Naive thymus-derived CD4-positive, alpha-beta T cell (primary cell): Measurements from ENCODE around the gene SLC66A2. TPM values are rescaled to one million over a fixed set of nuclear protein-coding genes. Genes with fewer than 3 reads are reported as not detected.

Source experiments
- ATAC-seq: fragments of 150-1000 bp; cut with Tn5 transposase; 2 replicates; pipeline ENCODE4 v1.10.0; 2021; ENCODE audit warnings: mild to moderate bottlenecking, moderate library complexity
- CTCF ChIA-PET: fragments of 350-600 bp; sonication (Branson Sonifier 250); formaldehyde crosslinking; loops from one replicate; lab custom pipeline; 2021; ENCODE audit warnings: antibody characterized with exemption; lab: Charles Lee
- POLR2A ChIA-PET: fragments of 350-600 bp; sonication (Branson Sonifier 250); formaldehyde crosslinking; loops from one replicate; lab custom pipeline; 2021; ENCODE audit warnings: antibody characterized with exemption, inconsistent platforms; lab: Charles Lee
- DNase-seq, 9 donors: peaks; one replicate each; pipeline versions ENCODE4 v3.0.0 to v3.0.0-alpha.2; 2020 to 2022; ENCODE audit warnings: mixed read lengths in 1 of 9
- H3K27ac ChIP-seq: one replicate; pipeline ENCODE4 v1.7.0; 2013; ENCODE audit warnings: mild to moderate bottlenecking, low read depth, low read length, moderate library complexity
- H3K27me3 ChIP-seq, 2 donors: one replicate each; pipeline ENCODE4 v1.7.0; 2013; ENCODE audit warnings: low read length in 2 of 2, mild to moderate bottlenecking in 2 of 2, moderate library complexity in 2 of 2; ENCODE audit not compliant: control insufficient read depth in 2 of 2, insufficient read depth in 2 of 2
- H3K36me3 ChIP-seq, 3 experiments: 1 replicate in 2 of 3; 2 replicates in 1 of 3; pipeline ENCODE4 v1.7.0; 2013; ENCODE audit warnings: low read length in 3 of 3, mild to moderate bottlenecking in 3 of 3, moderate library complexity in 1 of 3; ENCODE audit not compliant: insufficient read depth in 3 of 3, control insufficient read depth in 2 of 3
- H3K4me1 ChIP-seq, 2 donors: one replicate each; pipeline ENCODE4 v1.7.0; 2013; ENCODE audit warnings: low read length in 2 of 2, mild to moderate bottlenecking in 2 of 2, moderate library complexity in 1 of 2; ENCODE audit not compliant: control insufficient read depth in 2 of 2, insufficient read depth in 2 of 2
- H3K4me3 ChIP-seq: 2 replicates; pipeline ENCODE4 v1.7.0; 2013; ENCODE audit warnings: mild to moderate bottlenecking, low read length
- H3K9me3 ChIP-seq, 3 experiments: 1 replicate in 2 of 3; 2 replicates in 1 of 3; pipeline ENCODE4 v1.7.0; 2013; ENCODE audit warnings: low read length in 3 of 3; ENCODE audit not compliant: control insufficient read depth in 2 of 3
- H3K27ac Mint-ChIP-seq, 9 donors: one replicate each; pipeline ENCODE4 v1.8.0; 2020 to 2022; ENCODE audit warnings: mixed read lengths in 9 of 9, mild to moderate bottlenecking in 8 of 9, moderate library complexity in 5 of 9, inconsistent platforms in 2 of 9
- H3K27me3 Mint-ChIP-seq, 5 donors: one replicate each; pipeline ENCODE4 v1.8.0; 2021 to 2022; ENCODE audit warnings: mixed read lengths in 5 of 5, mild to moderate bottlenecking in 1 of 5
- H3K36me3 Mint-ChIP-seq, 5 donors: one replicate each; pipeline ENCODE4 v1.8.0; 2020 to 2022; ENCODE audit warnings: mixed read lengths in 5 of 5, mild to moderate bottlenecking in 3 of 5, inconsistent platforms in 1 of 5
- H3K4me1 Mint-ChIP-seq, 7 donors: one replicate each; pipeline ENCODE4 v1.8.0; 2020 to 2022; ENCODE audit warnings: mixed read lengths in 7 of 7, mild to moderate bottlenecking in 3 of 7, inconsistent platforms in 1 of 7
- H3K4me3 Mint-ChIP-seq, 10 donors: one replicate each; pipeline ENCODE4 v1.8.0; 2020 to 2022; ENCODE audit warnings: mild to moderate bottlenecking in 10 of 10, mixed read lengths in 10 of 10, moderate library complexity in 6 of 10, inconsistent platforms in 2 of 10
- H3K9me3 Mint-ChIP-seq, 11 donors: one replicate each; pipeline ENCODE4 v1.8.0; 2020 to 2022; ENCODE audit warnings: mixed read lengths in 11 of 11, mild to moderate bottlenecking in 4 of 11, inconsistent platforms in 1 of 11, moderate library complexity in 1 of 11
- intact Hi-C, 2 donors: fragments of 100-400 bp; cut with micrococcal nuclease; formaldehyde crosslinking; loops; one replicate each; pipeline ENCODE4 v1.15.1; 2023
- polyA plus RNA-seq, 2 donors: library from polyadenylated mRNA; unstranded; fragments of 300-500 nt; fragmentation: Illumina TruSeq; gene quantifications; one replicate each; pipeline ENCODE4 v1.2.3, GENCODE V29; 2021
- total RNA-seq, 6 experiments: library from RNA in 5 of 6; stranded (reverse) in 5 of 6; gene quantifications; 1 replicate in 5 of 6; 2 replicates in 1 of 6; pipeline ENCODE4 v1.2.3 and lab custom pipeline; 2021 to 2026

Gene SLC66A2
- total and polyA plus RNA-seq, 7 experiments from 2014 or later = 14.9 to 106 (median 34.1) TPM

- peaks cover 4 to 45% (median 17%) of the 10 kb centered on the region in 5 donors for H3K36me3 Mint-ChIP-seq
- Histone ChIP-seq H3K4me3 (no peak overlapping the region), H3K27ac (no peak overlapping the region), H3K27me3 (no peaks in the 10 kb centered on the region), H3K9me3 (no peaks in the 10 kb centered on the region), H3K4me1 (peaks cover 0 to 19% of the 10 kb centered on the region in 2 donors), H3K36me3 (peaks cover 0 to 40% (median 0%) of the 10 kb centered on the region in 3 experiments)
- no peaks in the 10 kb centered on the region for H3K27me3 Mint-ChIP-seq
- no peak for ATAC-seq
- H3K4me1 Mint-ChIP-seq = peaks cover 16 to 29% (median 22%) of the 10 kb centered on the region in 7 donors
- CTCF ChIA-PET = interaction anchor here (1.4 kb wide), 1 partner anchor 13 kb away, joined by 3 read pairs; no protein-coding TSS in a partner anchor
- peaks cover 0 to 1% (median 0%) of the 10 kb centered on the region in 11 donors for H3K9me3 Mint-ChIP-seq
- no peak for DNase-seq
- intact Hi-C loops = no loop called here
- POLR2A ChIA-PET = no interaction called here
- no peak overlapping the region for H3K4me3 Mint-ChIP-seq
- H3K27ac Mint-ChIP-seq = peak overlapping the region in 2 of 9 donors; percentile 31 to 57
Observed at GRCh38 chr18:79916546-79917168, 34.8 kb downstream of the SLC66A2 start.

GRCh38 chr18:79916128-79916494, 35.3 kb downstream of the SLC66A2 start:
- DNase-seq (no peak), ATAC-seq (no peak)
- Histone ChIP-seq H3K36me3 (peaks cover 0 to 40% (median 0%) of the 10 kb centered on the region in 3 experiments), H3K27ac (no peak overlapping the region), H3K4me3 (no peak overlapping the region), H3K27me3 (no peaks in the 10 kb centered on the region), H3K9me3 (no peaks in the 10 kb centered on the region), H3K4me1 (peaks cover 0 to 20% of the 10 kb centered on the region in 2 donors)
- H3K4me3 Mint-ChIP-seq = no peak overlapping the region
- peaks cover 16 to 29% (median 22%) of the 10 kb centered on the region in 7 donors for H3K4me1 Mint-ChIP-seq
- H3K36me3 Mint-ChIP-seq = peaks cover 4 to 44% (median 17%) of the 10 kb centered on the region in 5 donors
- CTCF ChIA-PET = interaction anchor here (1.4 kb wide), 1 partner anchor 13 kb away, joined by 3 read pairs; no protein-coding TSS in a partner anchor
- H3K9me3 Mint-ChIP-seq = peaks cover 0 to 1% (median 0%) of the 10 kb centered on the region in 11 donors
- no peaks in the 10 kb centered on the region for H3K27me3 Mint-ChIP-seq
- intact Hi-C loops = no loop called here
- peak overlapping the region in 3 of 9 donors; percentile 31 to 57 (median 45) for H3K27ac Mint-ChIP-seq
- POLR2A ChIA-PET = no interaction called here

GRCh38 chr18:79915161-79916127, 36.0 kb downstream of the SLC66A2 start:
- DNase-seq (no peak), ATAC-seq (no peak)
- Histone ChIP-seq H3K27ac (no peak overlapping the region), H3K27me3 (no peaks in the 10 kb centered on the region), H3K4me3 (no peak overlapping the region), H3K36me3 (peaks cover 0 to 40% (median 0%) of the 10 kb centered on the region in 3 experiments), H3K4me1 (peaks cover 0 to 20% of the 10 kb centered on the region in 2 donors), H3K9me3 (no peaks in the 10 kb centered on the region)
- peak overlapping the region in 4 of 9 donors; percentile 31 to 57 (median 50) for H3K27ac Mint-ChIP-seq
- peaks cover 16 to 35% (median 23%) of the 10 kb centered on the region in 7 donors for H3K4me1 Mint-ChIP-seq
- intact Hi-C loops = no loop called here
- peak overlapping the region in 1 of 10 donors; percentile 17 for H3K4me3 Mint-ChIP-seq
- H3K9me3 Mint-ChIP-seq = peaks cover 0 to 1% (median 0%) of the 10 kb centered on the region in 11 donors
- H3K27me3 Mint-ChIP-seq = no peaks in the 10 kb centered on the region
- ChIA-PET POLR2A (no interaction called here), CTCF (no interaction called here)
- H3K36me3 Mint-ChIP-seq = peaks cover 4 to 49% (median 17%) of the 10 kb centered on the region in 5 donors

- Mint-ChIP-seq H3K27me3 (no peaks in the 10 kb centered on the region), H3K9me3 (peaks cover 0 to 2% (median 0%) of the 10 kb centered on the region in 11 donors), H3K4me1 (peaks cover 15 to 37% (median 23%) of the 10 kb centered on the region in 7 donors), H3K4me3 (peak overlapping the region in 6 of 10 donors; percentile 37 to 74 (median 49)), H3K27ac (peak overlapping the region in 8 of 9 donors; percentile 81 to 95 (median 92)), H3K36me3 (peaks cover 4 to 54% (median 17%) of the 10 kb centered on the region in 5 donors)
- Histone ChIP-seq H3K27ac (peak overlapping the region; percentile 63), H3K4me3 (no peak overlapping the region), H3K36me3 (peaks cover 0 to 40% (median 0%) of the 10 kb centered on the region in 3 experiments), H3K4me1 (peaks cover 0 to 20% of the 10 kb centered on the region in 2 donors), H3K27me3 (no peaks in the 10 kb centered on the region), H3K9me3 (no peaks in the 10 kb centered on the region)
- CTCF ChIA-PET = no interaction called here
- no peak for DNase-seq
- intact Hi-C loops = loop anchor here in 1 of 2 donors (1.0 kb wide), 1 partner anchor 235 kb away; the partner anchor contains the start of gene CTDP1
- ATAC-seq = no peak
- POLR2A ChIA-PET = no interaction called here
Observed at GRCh38 chr18:79914614-79915160, 36.8 kb downstream of the SLC66A2 start.

- intact Hi-C loops = loop anchor here in 1 of 2 donors (1.0 kb wide), 1 partner anchor 38 kb away; the partner anchor contains the start of gene SLC66A2
- peaks cover 0 to 20% of the 10 kb centered on the region in 2 donors for H3K4me1 ChIP-seq
- ATAC-seq (no peak), DNase-seq (no peak)
- H3K27me3 ChIP-seq = no peaks in the 10 kb centered on the region
- H3K36me3 Mint-ChIP-seq = peaks cover 8 to 63% (median 23%) of the 10 kb centered on the region in 5 donors
- no peaks in the 10 kb centered on the region for H3K9me3 ChIP-seq
- ChIA-PET POLR2A (no interaction called here), CTCF (no interaction called here)
- H3K27ac ChIP-seq = peak overlapping the region; percentile 49
- H3K27ac Mint-ChIP-seq = peak overlapping the region in 8 of 9 donors; percentile 42 to 95 (median 92)
- no peaks in the 10 kb centered on the region for H3K27me3 Mint-ChIP-seq
- peak overlapping the region in 4 of 10 donors; percentile 6 to 74 (median 14) for H3K4me3 Mint-ChIP-seq
- H3K36me3 ChIP-seq = peaks cover 0 to 38% (median 0%) of the 10 kb centered on the region in 3 experiments
- peaks cover 17 to 42% (median 27%) of the 10 kb centered on the region in 7 donors for H3K4me1 Mint-ChIP-seq
- peaks cover 0 to 9% (median 0%) of the 10 kb centered on the region in 11 donors for H3K9me3 Mint-ChIP-seq
- no peak overlapping the region for H3K4me3 ChIP-seq
Observed at GRCh38 chr18:79912994-79913831, 38.2 kb downstream of the SLC66A2 start.
